ENCODE data around the gene SLCO2B1.
A peak's percentile ranks its signal among the peaks of the same experiment; 100 is the strongest.

Gene SLCO2B1

DNA sequence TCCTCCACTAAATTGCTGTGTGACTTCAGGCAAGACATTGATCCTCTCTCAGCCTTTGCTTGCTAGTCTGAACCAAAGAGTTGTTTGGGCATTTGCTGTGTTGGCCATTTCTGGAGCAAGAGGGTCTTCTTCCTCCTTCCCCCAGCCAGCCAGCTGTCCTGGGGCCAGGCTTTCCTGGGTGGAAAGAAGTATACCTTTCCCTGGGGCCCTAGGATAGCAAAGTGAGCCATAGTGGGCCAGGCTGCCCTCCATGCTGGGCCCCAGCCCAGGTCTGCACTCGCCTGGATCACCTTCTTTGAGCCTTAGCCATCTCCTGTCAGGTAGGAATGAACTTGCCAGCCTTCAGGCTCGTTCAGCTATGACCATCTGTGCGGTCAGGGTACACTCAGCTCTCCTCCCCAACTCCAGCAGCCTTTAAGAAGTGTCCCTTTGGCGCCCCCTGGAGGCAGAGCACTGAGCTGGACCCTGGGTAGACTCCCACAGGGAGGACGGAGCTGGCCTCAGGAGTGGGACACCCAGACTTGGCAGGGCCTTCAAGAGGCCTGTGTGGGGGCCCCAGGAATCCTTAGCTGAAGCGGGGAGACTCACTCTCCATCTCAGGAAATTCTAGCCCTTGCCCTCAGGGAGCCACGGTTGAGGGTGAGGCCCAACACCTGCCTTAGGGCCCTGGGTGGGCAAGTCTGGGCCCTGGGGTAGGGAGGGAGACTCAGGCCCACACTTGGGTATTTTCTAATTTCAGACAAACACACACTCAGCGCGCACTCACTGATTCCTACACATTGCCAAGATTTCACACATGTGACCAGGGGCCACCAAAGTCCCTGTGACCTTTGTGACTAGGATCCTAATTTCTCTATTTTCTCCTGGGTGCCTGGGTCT is 54.0 kb downstream of the SLCO2B1 start:
- H3K27me3 ChIP-seq (ENCODE audit: insufficient read depth, poor library complexity, severe bottlenecking) = no peaks in the 10 kb centered on the region
- no peak overlapping the region for H3K4me3 ChIP-seq (replicated peaks; ENCODE audit: insufficient read depth, low read length)
- H3K27ac ChIP-seq (replicated peaks) = no peak overlapping the region
- TF ChIP-seq, protein P1, sequence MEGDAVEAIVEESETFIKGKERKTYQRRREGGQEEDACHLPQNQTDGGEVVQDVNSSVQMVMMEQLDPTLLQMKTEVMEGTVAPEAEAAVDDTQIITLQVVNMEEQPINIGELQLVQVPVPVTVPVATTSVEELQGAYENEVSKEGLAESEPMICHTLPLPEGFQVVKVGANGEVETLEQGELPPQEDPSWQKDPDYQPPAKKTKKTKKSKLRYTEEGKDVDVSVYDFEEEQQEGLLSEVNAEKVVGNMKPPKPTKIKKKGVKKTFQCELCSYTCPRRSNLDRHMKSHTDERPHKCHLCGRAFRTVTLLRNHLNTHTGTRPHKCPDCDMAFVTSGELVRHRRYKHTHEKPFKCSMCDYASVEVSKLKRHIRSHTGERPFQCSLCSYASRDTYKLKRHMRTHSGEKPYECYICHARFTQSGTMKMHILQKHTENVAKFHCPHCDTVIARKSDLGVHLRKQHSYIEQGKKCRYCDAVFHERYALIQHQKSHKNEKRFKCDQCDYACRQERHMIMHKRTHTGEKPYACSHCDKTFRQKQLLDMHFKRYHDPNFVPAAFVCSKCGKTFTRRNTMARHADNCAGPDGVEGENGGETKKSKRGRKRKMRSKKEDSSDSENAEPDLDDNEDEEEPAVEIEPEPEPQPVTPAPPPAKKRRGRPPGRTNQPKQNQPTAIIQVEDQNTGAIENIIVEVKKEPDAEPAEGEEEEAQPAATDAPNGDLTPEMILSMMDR (IDR thresholded peaks at IDR 0.05; ENCODE audit: insufficient read depth, low read length) = peak; percentile 92
- no peak for TF ChIP-seq GABPA (IDR thresholded peaks at IDR 0.05; ENCODE audit: low read depth)
- DNase-seq (ENCODE audit: low read depth in 1 of 2, low spot score in 1 of 2) = peak; percentile 46 to 80

DNA sequence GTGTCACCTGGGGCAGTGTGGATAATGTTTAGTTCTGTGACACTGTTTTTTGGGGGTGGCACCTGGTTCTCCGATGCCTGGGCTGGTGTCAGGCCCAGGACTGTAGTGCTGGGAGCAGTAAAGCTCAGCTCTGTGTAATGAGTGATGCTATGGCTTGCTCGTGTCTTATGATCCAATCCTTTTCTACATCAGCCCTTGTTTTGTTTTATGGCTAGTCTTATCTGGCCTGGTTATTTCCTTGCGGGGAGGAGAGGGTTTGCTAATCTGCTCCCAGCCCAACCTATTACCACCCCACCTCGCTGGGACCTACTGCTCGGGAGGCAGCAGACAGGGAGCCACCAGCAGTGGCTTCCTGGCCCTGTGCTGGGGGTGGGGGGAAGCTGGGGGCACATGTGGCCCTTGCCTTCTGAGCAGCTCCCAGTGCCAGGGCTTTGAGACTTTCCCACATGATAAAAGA is 54.7 kb downstream of the SLCO2B1 start:
- H3K4me3 ChIP-seq (replicated peaks; ENCODE audit: insufficient read depth, low read length) = no peak overlapping the region
- DNase-seq (ENCODE audit: low read depth in 1 of 2, low spot score in 1 of 2) = no peak
- no peak overlapping the region for H3K27ac ChIP-seq (replicated peaks)
- TF ChIP-seq POLR2AphosphoS5 (IDR thresholded peaks at IDR 0.05; ENCODE audit: low read depth) = no peak
- TF ChIP-seq, protein P1 (IDR thresholded peaks at IDR 0.05; ENCODE audit: insufficient read depth, low read length) = no peak
- TF ChIP-seq, protein P2, sequence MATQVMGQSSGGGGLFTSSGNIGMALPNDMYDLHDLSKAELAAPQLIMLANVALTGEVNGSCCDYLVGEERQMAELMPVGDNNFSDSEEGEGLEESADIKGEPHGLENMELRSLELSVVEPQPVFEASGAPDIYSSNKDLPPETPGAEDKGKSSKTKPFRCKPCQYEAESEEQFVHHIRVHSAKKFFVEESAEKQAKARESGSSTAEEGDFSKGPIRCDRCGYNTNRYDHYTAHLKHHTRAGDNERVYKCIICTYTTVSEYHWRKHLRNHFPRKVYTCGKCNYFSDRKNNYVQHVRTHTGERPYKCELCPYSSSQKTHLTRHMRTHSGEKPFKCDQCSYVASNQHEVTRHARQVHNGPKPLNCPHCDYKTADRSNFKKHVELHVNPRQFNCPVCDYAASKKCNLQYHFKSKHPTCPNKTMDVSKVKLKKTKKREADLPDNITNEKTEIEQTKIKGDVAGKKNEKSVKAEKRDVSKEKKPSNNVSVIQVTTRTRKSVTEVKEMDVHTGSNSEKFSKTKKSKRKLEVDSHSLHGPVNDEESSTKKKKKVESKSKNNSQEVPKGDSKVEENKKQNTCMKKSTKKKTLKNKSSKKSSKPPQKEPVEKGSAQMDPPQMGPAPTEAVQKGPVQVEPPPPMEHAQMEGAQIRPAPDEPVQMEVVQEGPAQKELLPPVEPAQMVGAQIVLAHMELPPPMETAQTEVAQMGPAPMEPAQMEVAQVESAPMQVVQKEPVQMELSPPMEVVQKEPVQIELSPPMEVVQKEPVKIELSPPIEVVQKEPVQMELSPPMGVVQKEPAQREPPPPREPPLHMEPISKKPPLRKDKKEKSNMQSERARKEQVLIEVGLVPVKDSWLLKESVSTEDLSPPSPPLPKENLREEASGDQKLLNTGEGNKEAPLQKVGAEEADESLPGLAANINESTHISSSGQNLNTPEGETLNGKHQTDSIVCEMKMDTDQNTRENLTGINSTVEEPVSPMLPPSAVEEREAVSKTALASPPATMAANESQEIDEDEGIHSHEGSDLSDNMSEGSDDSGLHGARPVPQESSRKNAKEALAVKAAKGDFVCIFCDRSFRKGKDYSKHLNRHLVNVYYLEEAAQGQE (IDR thresholded peaks at IDR 0.05; ENCODE audit: insufficient replicate concordance, low read depth) = no peak
- no peak for TF ChIP-seq GABPA (IDR thresholded peaks at IDR 0.05; ENCODE audit: low read depth)
- no peak for TF ChIP-seq SPI1 (IDR thresholded peaks at IDR 0.05; ENCODE audit: borderline replicate concordance, low read depth)
- no peaks in the 10 kb centered on the region for H3K27me3 ChIP-seq (ENCODE audit: insufficient read depth, poor library complexity, severe bottlenecking)

DNA sequence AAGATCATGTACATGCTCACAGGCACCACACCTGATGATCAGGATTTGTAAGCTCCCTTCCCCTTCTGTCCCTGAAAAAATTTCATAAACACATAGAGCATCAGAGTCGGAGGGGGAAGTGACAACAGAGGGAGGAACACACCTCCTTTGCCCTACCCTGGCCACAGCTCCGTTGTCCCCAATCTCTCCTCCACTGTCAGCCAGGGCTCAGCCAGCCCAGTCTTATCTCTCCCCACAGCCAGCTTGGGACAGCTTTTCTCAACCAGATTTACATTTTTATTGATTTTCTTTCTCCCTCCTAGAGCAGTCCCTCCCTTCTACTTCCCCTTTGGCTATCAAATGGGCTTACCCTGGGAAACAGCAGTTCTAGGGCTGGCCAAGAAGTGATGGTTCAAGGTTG is 57.5 kb downstream of the SLCO2B1 start:
- TF ChIP-seq GABPA (IDR thresholded peaks at IDR 0.05; ENCODE audit: low read depth) (no peak), SPI1 (IDR thresholded peaks at IDR 0.05; ENCODE audit: borderline replicate concordance, low read depth) (no peak), POLR2AphosphoS5 (IDR thresholded peaks at IDR 0.05; ENCODE audit: low read depth) (no peak)
- TF ChIP-seq, protein P1 (IDR thresholded peaks at IDR 0.05; ENCODE audit: insufficient read depth, low read length) = no peak
- TF ChIP-seq, protein P2 (IDR thresholded peaks at IDR 0.05; ENCODE audit: insufficient replicate concordance, low read depth) = no peak
- DNase-seq (ENCODE audit: low read depth in 1 of 2, low spot score in 1 of 2) = no peak
- no peaks in the 10 kb centered on the region for H3K27me3 ChIP-seq (ENCODE audit: insufficient read depth, poor library complexity, severe bottlenecking)

More for the DNA sequence above, 57.5 kb downstream of the SLCO2B1 start:
- no peak overlapping the region for H3K4me3 ChIP-seq (replicated peaks; ENCODE audit: insufficient read depth, low read length)
- no peak overlapping the region for H3K27ac ChIP-seq (replicated peaks)

Measured in HL-60 (cell line).